Measurements from ENCODE around the gene NAT9.

The NAT9 gene

GRCh38 chr17:74750327-74751069 lies 25.6 kb downstream of the NAT9 start:
- Mint-ChIP-seq H3K9me3 (no peaks in the 10 kb centered on the region), H3K36me3 (peaks cover 17% of the 10 kb centered on the region), H3K4me3 (peak overlapping the region; percentile 95), H3K27ac (peak overlapping the region; percentile 82), H3K27me3 (no peaks in the 10 kb centered on the region), H3K4me1 (peaks cover 63% of the 10 kb centered on the region)
- no peak for ATAC-seq

GRCh38 chr17:74750039-74750326 lies 26.2 kb downstream of the NAT9 start:
- H3K36me3 Mint-ChIP-seq, result peaks cover 17% of the 10 kb centered on the region
- ATAC-seq, result no peak
- H3K4me1 Mint-ChIP-seq, result peaks cover 59% of the 10 kb centered on the region
- H3K9me3 Mint-ChIP-seq, result no peaks in the 10 kb centered on the region
- H3K4me3 Mint-ChIP-seq, result peak overlapping the region; percentile 95
- H3K27ac Mint-ChIP-seq, result peak overlapping the region; percentile 82
- H3K27me3 Mint-ChIP-seq, result no peaks in the 10 kb centered on the region

- peak; percentile 4 for ATAC-seq
- Mint-ChIP-seq H3K9me3 (no peaks in the 10 kb centered on the region), H3K4me3 (peak overlapping the region; percentile 95), H3K4me1 (peaks cover 59% of the 10 kb centered on the region), H3K27me3 (no peaks in the 10 kb centered on the region), H3K27ac (peak overlapping the region; percentile 82), H3K36me3 (peaks cover 17% of the 10 kb centered on the region)
These were observed 26.7 kb downstream of the NAT9 start for GRCh38 chr17:74749279-74750038.

GRCh38 chr17:74748529-74749278 lies 27.4 kb downstream of the NAT9 start, which contains the start of gene NHERF1:
TSS of gene NHERF1 (plus strand) at chr17:74748628. CDS start at chr17:74748847, 219 bp downstream.
- peak; percentile 98 for ATAC-seq
- H3K27me3 Mint-ChIP-seq, result no peaks in the 10 kb centered on the region
- peaks cover 17% of the 10 kb centered on the region for H3K36me3 Mint-ChIP-seq
- H3K4me3 Mint-ChIP-seq, result peak within 1 kb of the TSS; percentile 95
- H3K4me1 Mint-ChIP-seq, result peaks cover 59% of the 10 kb centered on the region
- peak within 1 kb of the TSS; percentile 82 for H3K27ac Mint-ChIP-seq
- H3K9me3 Mint-ChIP-seq, result no peaks in the 10 kb centered on the region

- Mint-ChIP-seq H3K9me3 (no peaks in the 10 kb centered on the region), H3K27ac (peak overlapping the region; percentile 82), H3K4me3 (peak overlapping the region; percentile 80), H3K36me3 (peaks cover 16% of the 10 kb centered on the region), H3K27me3 (no peaks in the 10 kb centered on the region), H3K4me1 (peaks cover 57% of the 10 kb centered on the region)
- ATAC-seq, result no peak
These were observed 27.9 kb downstream of the NAT9 start for GRCh38 chr17:74748279-74748528.

DNA sequence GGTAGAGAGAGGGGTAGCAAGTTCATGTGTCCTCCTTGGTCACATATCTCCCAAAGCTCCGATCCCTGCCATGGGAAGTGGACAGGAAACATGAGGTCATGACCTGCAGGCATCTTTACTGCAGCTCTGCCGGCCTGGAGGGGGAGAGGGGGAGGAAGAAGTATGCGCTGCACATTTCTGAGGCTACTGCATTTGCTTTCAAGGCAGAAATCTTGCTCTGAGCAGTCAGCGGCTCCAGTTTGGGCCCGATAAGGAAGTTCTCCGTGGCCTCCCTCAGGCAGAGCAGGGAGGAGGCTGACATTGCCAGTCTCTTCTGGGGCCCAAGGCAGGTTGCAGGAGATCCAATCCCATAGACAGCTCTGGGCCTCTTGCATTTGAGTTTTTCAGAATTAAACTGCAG lies 29.2 kb downstream of the NAT9 start:
- H3K27ac Mint-ChIP-seq, result peak overlapping the region; percentile 82
- no peaks in the 10 kb centered on the region for H3K9me3 Mint-ChIP-seq
- no peak overlapping the region for H3K4me3 Mint-ChIP-seq
- ATAC-seq, result no peak
- peaks cover 5% of the 10 kb centered on the region for H3K36me3 Mint-ChIP-seq
- H3K27me3 Mint-ChIP-seq, result no peaks in the 10 kb centered on the region
- H3K4me1 Mint-ChIP-seq, result peaks cover 57% of the 10 kb centered on the region

DNA sequence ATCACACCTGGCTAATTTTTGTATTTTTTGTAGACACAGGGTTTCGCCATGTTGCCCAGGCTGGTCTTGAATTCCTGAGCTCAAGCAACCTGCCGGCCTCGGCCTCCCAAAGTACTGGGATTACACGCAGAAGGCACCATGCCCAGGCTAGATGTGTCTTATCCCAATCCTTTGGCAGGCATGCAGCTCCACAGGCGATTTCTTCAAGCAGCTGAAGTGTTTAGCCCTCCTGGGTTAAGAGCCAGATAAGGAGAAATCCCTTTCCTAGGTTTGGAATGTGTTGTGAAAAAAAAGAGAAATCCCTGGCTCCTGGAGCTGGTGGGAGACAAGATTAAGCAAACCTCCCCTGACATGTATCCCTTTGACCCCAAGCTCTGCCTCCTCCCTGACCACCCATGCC lies 29.8 kb downstream of the NAT9 start:
- no peak overlapping the region for H3K27ac Mint-ChIP-seq
- H3K36me3 Mint-ChIP-seq, result peaks cover 2% of the 10 kb centered on the region
- no peak overlapping the region for H3K4me3 Mint-ChIP-seq
- H3K4me1 Mint-ChIP-seq, result peaks cover 57% of the 10 kb centered on the region
- no peaks in the 10 kb centered on the region for H3K27me3 Mint-ChIP-seq
- no peak for ATAC-seq
- no peaks in the 10 kb centered on the region for H3K9me3 Mint-ChIP-seq

DNA sequence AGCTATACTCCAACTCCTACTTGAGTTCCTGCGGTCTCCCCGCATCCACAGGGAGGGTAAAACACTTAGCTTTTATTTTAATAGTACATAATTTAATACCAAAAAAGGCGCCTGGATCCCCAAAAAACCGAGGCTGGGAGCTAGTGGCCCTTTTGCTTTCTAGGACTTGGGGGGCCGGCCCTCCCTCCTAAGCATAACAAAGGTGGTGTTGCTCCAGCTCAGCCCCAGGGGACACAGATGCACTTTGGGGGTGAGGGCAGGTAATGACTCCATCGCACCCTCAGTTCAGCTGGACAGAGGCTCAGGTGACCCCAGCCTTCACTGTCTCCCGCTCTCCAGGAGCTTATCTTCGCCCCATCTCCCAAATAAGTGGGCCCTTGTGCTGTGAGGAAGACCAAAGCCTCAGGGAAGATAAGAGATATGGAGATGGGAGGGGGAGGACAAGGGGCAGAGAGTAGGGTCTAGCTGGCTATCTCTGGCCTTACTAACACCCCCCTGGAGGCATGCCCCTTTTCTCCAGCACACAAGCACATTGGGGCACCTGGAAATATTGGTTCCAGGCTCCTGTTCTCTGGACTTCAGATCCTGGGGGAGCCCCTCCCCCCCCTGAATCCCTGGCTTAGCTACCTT lies 30.5 kb downstream of the NAT9 start:
- no peaks in the 10 kb centered on the region for H3K9me3 Mint-ChIP-seq
- no peaks in the 10 kb centered on the region for H3K27me3 Mint-ChIP-seq
- H3K4me1 Mint-ChIP-seq, result peaks cover 57% of the 10 kb centered on the region
- H3K36me3 Mint-ChIP-seq, result no peaks in the 10 kb centered on the region
- no peak for ATAC-seq
- H3K4me3 Mint-ChIP-seq, result no peak overlapping the region
- no peak overlapping the region for H3K27ac Mint-ChIP-seq

DNA sequence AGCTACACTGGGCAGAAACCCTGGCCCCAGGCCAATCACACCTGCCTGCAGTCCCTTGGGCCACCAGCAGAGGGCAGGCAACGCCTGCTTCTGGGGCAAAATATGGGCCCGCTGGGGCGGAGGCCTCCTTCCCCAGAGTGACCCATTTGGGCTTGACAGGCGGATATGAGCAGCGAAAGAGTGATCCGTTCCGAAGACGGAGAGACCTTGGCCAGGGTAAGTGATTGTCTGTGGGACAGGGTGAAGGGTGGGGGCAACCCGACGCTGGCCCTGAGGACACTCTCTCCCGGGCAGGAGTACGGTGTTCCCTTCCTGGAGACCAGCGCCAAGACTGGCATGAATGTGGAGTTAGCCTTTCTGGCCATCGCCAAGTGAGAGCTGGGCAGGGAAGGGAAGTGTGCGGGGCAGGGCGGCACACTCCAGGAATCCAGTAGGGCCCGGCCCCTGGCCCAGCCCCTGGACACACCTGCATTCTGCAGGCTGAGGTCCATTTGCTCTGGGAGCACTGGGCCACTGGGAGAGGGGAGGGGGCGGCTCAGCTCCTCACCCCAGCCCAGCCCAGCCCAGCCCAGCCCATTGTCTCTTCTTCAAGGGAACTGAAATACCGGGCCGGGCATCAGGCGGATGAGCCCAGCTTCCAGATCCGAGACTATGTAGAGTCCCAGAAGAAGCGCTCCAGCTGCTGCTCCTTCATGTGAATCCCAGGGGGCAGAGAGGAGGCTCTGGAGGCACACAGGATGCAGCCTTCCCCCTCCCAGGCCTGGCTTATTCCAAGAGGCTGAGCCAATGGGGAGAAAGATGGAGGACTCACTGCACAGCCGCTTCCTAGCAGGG lies 31.2 kb downstream of the NAT9 start:
- no peaks in the 10 kb centered on the region for H3K9me3 Mint-ChIP-seq
- peak; percentile 6 for ATAC-seq
- H3K27me3 Mint-ChIP-seq, result no peaks in the 10 kb centered on the region
- H3K4me3 Mint-ChIP-seq, result no peak overlapping the region
- peaks cover 57% of the 10 kb centered on the region for H3K4me1 Mint-ChIP-seq
- peak overlapping the region; percentile 74 for H3K27ac Mint-ChIP-seq
- no peaks in the 10 kb centered on the region for H3K36me3 Mint-ChIP-seq

GRCh38 chr17:74744349-74744713 lies 31.8 kb downstream of the NAT9 start:
- H3K9me3 Mint-ChIP-seq, result no peaks in the 10 kb centered on the region
- H3K27me3 Mint-ChIP-seq, result no peaks in the 10 kb centered on the region
- H3K27ac Mint-ChIP-seq, result peak overlapping the region; percentile 74
- H3K4me1 Mint-ChIP-seq, result peaks cover 57% of the 10 kb centered on the region
- ATAC-seq, result no peak
- H3K36me3 Mint-ChIP-seq, result no peaks in the 10 kb centered on the region
- H3K4me3 Mint-ChIP-seq, result no peak overlapping the region

DNA sequence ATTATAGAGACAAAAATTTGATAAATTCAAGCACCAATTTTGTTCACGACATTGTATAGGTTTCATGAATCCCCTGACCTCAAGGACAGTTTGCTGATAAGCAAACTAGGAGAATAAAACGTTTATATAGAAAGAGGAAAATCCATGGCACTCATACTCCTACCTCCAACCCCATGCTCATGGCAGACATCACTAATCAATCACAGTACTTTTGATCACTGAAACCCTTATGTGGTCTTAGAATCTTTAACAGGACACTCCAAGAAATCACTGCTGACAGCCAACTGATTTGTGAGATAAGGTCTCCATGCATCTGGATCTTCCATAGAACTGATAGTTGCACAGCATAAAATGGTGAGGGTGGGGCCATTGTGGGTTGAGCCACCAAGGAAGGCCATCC lies 32.4 kb downstream of the NAT9 start:
- H3K4me3 Mint-ChIP-seq, result no peak overlapping the region
- no peaks in the 10 kb centered on the region for H3K27me3 Mint-ChIP-seq
- ATAC-seq, result no peak
- H3K27ac Mint-ChIP-seq, result peak overlapping the region; percentile 74
- no peaks in the 10 kb centered on the region for H3K36me3 Mint-ChIP-seq
- H3K4me1 Mint-ChIP-seq, result peaks cover 62% of the 10 kb centered on the region
- H3K9me3 Mint-ChIP-seq, result no peaks in the 10 kb centered on the region

- Mint-ChIP-seq H3K9me3 (no peaks in the 10 kb centered on the region), H3K4me1 (peaks cover 69% of the 10 kb centered on the region), H3K27ac (peak overlapping the region; percentile 74), H3K27me3 (no peaks in the 10 kb centered on the region), H3K36me3 (no peaks in the 10 kb centered on the region), H3K4me3 (no peak overlapping the region)
- ATAC-seq, result no peak
These were observed 33.1 kb downstream of the NAT9 start for GRCh38 chr17:74742978-74743545.

DNA sequence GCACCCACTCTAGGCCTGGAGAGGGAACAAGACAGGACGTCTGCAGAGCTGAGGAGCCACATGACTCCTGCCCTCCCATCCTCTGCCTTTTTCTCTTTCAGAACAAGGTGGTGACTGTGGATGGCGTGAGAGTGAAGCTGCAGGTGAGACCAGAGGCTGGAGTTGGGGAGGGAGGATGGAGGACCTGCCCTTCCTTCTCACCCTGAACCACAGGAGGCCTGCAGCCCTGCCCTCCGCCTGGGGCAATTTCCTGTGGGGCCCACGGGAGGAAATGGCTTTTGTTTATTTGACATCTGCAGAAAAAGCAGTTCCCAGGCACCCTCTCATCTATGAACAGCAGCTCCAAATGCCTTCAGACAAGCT lies 34.0 kb downstream of the NAT9 start:
- no peaks in the 10 kb centered on the region for H3K9me3 Mint-ChIP-seq
- H3K4me1 Mint-ChIP-seq, result peaks cover 75% of the 10 kb centered on the region

GRCh38 chr17:74740641-74741387 lies 35.3 kb downstream of the NAT9 start:
- Mint-ChIP-seq H3K4me1 (peaks cover 82% of the 10 kb centered on the region), H3K36me3 (no peaks in the 10 kb centered on the region), H3K4me3 (no peak overlapping the region), H3K9me3 (no peaks in the 10 kb centered on the region), H3K27me3 (no peaks in the 10 kb centered on the region), H3K27ac (peak overlapping the region; percentile 74)
- ATAC-seq, result no peak

More for the DNA sequence above, 34.0 kb downstream of the NAT9 start:
- Mint-ChIP-seq H3K4me3 (peak overlapping the region; percentile 30), H3K27me3 (no peaks in the 10 kb centered on the region), H3K27ac (peak overlapping the region; percentile 74), H3K36me3 (no peaks in the 10 kb centered on the region)
- ATAC-seq, result peak; percentile 82
